ENCODE results near the gene MMEL1.

Gene MMEL1

DNA sequence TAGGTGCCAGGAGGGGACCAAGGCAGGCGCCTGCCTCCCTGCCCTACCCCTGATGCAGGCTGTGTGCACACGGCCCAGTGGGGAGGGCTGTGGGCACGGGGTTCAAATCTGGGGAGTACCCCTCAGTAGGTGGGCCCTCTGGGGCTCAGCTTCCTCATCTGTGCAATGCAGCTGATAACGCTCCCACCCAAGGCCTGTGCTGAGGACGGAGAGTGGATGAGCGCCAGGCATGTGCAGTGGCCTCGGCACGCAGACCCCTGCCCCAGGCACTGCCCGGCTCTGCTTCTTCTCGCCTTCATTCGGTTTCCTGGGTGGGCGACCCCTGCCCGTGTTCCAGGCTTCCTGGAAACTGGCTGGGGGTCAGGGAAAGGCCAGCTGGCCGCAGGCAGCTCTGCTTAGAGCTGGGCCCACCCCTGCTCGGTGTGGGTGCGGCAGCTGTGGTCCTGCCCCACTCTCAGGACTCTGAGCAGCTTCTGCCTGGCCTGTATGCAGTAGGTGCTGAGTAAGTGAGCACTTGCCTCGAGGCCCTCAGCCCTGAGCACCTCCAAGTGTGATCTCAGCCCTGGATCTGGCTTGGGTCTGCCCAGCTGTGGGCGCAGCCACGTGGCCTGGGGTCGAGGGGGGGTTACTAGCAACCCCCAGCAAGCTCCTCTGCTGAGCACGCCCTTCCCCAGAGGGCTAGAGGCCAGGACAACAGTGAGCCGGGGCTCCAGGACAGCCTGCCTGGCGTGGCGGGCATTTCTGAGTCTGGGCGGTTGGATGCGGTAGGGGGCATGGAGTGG lies 88.5 kb downstream of the MMEL1 start:
- DNase-seq (ENCODE audit: low read depth) = no peak

DNA sequence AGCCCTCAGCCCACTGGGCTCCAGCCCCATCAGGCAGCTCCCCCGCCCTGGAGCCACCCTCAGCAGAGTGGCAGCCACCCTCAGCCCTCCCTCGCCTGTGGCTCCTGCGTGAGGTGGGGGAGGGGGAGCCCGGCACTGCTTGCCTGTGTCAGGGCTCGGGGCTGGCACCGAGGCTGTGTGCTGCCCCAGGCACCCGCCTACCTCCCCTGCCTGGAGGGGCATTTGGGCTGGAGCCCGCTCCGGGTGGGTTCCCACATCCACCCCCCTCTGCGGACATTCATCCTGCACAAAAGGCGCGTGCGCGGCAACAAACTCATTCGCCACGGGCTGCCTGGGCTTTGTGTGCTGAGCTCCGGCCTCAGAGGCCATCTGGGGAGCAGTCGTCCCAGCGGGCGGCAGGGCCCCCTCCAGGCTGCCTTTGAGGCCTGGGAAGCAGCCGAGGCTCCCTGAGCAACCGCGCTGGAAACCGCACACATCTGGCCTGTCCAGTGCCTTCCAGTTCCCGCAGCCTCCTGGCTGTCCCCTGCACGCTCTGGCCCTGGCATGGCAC lies 89.2 kb downstream of the MMEL1 start:
- no peak for DNase-seq (ENCODE audit: low read depth)

DNA sequence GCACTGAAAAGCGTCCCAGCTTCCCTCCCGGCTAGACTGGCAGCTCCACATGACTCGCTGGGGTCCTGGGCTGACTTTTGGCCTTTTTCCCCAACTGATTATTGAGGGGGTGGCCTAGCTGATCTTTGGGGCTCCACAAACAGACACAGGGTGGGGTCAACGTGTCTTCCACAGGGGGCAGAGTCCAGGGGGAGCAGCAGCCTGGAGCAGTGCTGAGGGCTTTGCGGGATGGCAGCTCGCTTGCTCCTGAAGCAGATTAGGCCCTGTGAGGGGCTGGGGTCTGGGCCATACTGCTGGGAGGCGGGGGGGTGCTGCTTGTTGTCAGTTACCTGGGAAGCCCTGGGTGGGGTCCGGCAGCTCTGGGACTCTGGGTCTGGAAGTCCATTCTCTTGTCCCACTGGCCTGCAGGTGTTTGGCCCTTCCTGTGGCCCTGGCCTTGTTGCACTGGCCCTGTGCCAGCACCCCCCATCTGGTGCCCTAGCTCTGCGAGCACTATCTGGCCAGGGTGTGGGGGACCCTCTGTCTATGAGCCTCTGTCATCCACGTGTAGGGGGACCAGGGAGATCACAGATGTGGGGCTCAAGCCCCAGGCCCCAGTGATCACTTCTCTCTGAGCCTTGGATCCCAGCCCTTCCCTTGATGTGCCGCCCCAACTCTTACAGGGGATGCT lies 90.4 kb downstream of the MMEL1 start:
- DNase-seq (ENCODE audit: low read depth) = no peak

DNA sequence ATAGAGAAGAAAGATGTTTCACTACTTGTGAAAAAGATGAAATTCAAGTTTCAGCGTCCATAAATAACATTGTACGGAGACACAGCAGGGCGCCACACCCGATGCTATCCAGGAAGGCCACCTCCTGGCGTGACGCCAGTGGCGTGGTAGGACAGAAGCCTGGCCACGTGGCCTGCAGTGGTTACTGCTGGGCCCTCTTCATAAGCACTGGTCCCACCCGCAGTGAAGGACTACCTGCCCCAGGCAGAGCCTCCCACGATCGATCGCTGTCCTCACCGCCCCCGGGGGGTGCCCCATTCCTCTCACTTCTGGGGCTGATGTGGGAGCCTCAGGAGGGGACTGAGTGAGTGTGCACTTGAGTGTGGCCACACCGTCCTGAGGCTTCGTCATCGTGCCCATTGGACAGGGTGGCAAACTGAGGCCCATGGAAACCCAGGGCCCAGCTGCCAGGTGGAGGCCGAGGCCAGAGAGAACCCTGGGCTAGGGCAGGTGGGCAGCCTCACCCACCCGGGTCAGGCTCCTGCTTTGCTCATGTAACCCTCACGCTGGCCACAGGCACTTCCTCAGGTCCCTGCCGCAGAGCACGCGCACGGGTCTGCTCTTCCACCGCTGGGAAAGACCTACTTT lies 91.1 kb downstream of the MMEL1 start:
- DNase-seq (ENCODE audit: low read depth) = no peak

DNA sequence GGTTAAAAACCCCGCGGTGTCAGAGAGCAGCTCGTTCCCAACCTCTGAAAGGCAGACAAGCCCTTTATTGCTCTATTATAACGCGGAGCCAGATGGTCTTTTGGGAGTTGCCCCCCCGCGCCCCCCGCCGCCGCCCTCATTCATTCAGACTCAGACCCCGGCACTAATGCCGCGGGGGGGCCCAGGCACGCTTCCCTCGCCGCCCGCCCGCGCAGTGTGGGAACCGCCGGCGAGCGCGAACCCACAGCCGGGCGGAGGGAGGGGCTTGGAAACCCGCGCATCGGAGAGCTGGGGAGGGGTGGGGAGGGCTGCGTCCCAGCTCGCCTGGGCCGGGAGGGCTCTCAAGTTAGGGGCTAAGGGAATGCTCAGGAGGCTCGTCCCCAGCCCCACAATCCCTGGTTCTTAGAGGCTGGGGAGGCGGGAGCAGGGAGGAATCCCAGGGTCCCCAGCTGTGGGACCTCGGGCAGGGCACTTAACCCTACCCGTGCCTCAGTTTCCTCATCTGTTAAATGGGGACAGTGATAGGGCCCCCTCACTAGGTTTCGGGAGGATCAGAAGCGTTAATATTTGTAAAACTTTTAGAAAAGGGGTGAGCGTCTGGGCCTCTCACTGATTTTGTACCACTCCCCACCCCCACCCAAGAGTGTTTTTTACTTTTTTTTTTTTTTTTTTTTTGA lies 91.9 kb downstream of the MMEL1 start:
- no peak for DNase-seq (ENCODE audit: low read depth)
